GM13976 (cell line): Measurements from ENCODE around the gene MACC1.
A peak's percentile ranks its signal among the peaks of the same experiment; 100 is the strongest.

ENCODE experiments used
- DNase-seq: peaks from one replicate; pipeline ENCODE4 v3.0.0; 2012; ENCODE audit warnings: low spot score
- in situ Hi-C: fragments of 300-500 bp; cut with MboI; formaldehyde crosslinking; loops from one replicate; pipeline ENCODE4 v1.12.0; 2022; ENCODE audit warnings: low sequenced_read_pairs, mixed read lengths, inconsistent platforms; ENCODE audit not compliant: unreplicated experiment
- TF ChIP-seq, protein P1 (sequence below): IDR thresholded peaks from 2 replicates; pipeline ENCODE4 v1.5.1; 2012; ENCODE audit warnings: borderline replicate concordance, mild to moderate bottlenecking; ENCODE audit not compliant: insufficient read depth; ENCODE audit errors: extremely low read depth, missing control alignments, control extremely low read depth

MACC1 gene, protein sequence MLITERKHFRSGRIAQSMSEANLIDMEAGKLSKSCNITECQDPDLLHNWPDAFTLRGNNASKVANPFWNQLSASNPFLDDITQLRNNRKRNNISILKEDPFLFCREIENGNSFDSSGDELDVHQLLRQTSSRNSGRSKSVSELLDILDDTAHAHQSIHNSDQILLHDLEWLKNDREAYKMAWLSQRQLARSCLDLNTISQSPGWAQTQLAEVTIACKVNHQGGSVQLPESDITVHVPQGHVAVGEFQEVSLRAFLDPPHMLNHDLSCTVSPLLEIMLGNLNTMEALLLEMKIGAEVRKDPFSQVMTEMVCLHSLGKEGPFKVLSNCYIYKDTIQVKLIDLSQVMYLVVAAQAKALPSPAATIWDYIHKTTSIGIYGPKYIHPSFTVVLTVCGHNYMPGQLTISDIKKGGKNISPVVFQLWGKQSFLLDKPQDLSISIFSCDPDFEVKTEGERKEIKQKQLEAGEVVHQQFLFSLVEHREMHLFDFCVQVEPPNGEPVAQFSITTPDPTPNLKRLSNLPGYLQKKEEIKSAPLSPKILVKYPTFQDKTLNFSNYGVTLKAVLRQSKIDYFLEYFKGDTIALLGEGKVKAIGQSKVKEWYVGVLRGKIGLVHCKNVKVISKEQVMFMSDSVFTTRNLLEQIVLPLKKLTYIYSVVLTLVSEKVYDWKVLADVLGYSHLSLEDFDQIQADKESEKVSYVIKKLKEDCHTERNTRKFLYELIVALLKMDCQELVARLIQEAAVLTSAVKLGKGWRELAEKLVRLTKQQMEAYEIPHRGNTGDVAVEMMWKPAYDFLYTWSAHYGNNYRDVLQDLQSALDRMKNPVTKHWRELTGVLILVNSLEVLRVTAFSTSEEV

DNA sequence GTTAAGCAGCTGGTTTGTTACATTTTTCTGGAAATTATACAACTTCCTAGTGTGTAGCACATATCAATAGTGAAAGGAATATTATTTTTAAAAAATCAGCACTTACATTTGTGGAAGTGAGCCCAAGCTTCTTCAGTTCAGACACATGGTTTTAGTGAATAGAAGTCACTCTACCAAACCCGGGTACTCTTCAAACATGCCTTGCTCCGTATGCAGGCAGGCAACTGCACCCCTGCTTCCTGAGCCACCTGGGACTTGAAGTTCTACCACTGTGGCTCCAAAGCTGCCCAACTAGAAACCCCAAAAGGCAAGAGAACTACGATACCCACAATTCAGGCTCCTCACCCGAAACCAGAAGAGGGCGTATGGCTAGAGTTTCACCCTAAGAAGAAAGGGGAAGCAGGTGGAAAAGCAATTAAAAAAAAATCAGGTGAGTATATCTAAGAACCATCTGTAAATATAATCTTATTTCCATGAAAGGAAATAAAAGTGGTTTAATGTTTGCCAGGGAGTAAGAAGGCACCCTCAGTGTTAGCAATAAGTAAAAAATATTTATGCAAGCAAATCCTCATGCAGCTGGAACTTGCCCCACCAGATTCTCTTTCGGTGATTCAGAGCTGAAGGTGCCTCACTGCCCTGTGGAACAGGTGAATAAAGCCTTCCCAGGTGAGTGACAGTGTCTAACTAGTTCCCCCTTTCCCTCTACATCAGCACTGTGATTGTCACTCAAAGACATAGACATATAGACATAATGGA, at the start of gene MACC1:
Gene MACC1 (minus strand): TSS at position 192 of the 756 bp plus-strand sequence. CDS start 55,522 bp downstream, outside the sequence.
- DNase-seq: no peak
- TF ChIP-seq, protein P1, sequence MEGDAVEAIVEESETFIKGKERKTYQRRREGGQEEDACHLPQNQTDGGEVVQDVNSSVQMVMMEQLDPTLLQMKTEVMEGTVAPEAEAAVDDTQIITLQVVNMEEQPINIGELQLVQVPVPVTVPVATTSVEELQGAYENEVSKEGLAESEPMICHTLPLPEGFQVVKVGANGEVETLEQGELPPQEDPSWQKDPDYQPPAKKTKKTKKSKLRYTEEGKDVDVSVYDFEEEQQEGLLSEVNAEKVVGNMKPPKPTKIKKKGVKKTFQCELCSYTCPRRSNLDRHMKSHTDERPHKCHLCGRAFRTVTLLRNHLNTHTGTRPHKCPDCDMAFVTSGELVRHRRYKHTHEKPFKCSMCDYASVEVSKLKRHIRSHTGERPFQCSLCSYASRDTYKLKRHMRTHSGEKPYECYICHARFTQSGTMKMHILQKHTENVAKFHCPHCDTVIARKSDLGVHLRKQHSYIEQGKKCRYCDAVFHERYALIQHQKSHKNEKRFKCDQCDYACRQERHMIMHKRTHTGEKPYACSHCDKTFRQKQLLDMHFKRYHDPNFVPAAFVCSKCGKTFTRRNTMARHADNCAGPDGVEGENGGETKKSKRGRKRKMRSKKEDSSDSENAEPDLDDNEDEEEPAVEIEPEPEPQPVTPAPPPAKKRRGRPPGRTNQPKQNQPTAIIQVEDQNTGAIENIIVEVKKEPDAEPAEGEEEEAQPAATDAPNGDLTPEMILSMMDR: peak; percentile 56
- in situ Hi-C loops: no loop called here

DNA sequence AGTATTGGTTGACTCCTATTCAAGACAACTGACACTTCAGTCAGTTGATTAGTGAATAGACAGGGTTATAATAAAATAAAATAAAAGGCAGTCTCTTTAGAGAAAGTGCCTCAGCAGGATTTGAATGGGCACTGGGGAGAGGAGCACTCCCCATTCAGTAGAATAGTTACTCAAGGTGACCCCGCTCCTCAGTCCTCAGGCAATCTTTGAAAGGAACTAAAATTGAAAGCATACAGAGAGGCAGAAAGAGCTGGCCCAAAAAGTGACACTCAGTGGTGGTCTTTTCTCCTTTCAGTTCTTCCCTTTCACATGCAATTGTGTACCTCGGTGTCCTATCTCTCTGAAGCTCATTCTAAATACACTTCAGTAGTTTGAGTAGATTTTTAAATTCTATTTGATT, 47.4 kb upstream of the MACC1 start:
- TF ChIP-seq, protein P1: no peak
- DNase-seq: no peak
- in situ Hi-C loops: no loop called here

DNA sequence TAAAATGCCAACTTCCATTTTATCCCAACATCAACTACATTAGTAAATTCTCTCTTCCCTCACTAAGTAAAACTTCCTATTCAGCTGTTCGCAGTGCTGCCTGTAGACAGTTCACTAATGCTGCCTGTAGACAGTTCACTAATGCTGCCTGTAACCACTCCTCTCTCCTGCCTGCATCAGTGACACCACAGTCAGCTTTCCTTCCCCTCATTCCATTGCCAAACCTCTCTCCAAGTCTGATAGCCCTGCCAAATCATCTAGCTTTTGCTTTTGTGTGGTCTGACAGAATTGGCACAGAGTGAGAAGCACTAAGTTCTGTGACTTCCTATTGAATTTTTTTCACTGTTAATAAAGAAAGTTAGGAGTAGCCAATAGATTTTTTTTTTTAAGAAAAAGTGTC, 43.0 kb upstream of the MACC1 start:
- in situ Hi-C loops: no loop called here
- TF ChIP-seq, protein P1: no peak
- no peak for DNase-seq

DNA sequence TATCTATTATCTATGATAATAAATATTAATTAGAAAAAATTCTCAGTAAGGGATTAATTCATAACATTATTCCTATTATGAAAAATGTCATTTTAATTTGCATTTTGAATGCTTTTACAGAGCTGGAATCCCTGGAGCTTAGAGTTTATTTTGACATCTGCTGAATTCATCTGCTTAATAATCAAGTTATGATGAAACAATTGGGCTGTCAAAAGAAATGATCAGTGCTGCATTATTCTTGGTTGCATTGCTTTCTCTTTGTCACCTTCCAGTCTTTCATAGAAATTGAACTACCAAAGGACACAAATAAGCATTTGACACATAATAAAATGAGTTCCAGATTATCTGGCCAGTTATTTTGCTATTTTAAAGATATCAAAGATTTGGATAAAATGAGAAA, 40.0 kb upstream of the MACC1 start:
- in situ Hi-C loops: no loop called here
- no peak for DNase-seq
- TF ChIP-seq, protein P1: no peak

DNA sequence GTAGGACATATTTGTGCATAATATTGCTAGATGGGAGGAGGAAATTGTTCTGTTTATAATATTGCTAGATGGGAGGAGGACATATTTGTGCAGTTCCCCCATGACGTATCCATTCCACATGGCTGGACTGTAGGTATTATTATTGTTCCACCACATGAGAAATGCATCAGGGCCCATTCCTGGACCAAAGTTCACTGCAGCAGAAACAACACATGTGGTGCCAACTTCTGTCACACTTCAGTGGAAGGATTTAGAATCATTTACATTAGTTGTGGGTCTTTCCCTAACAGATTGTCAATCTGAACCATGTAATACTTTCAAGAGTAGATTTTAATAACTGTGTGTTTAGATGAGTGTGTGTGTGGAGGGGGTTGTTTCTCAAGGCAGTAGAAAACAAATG, 32.7 kb upstream of the MACC1 start:
- no peak for DNase-seq
- in situ Hi-C loops: no loop called here
- TF ChIP-seq, protein P1: no peak

DNA sequence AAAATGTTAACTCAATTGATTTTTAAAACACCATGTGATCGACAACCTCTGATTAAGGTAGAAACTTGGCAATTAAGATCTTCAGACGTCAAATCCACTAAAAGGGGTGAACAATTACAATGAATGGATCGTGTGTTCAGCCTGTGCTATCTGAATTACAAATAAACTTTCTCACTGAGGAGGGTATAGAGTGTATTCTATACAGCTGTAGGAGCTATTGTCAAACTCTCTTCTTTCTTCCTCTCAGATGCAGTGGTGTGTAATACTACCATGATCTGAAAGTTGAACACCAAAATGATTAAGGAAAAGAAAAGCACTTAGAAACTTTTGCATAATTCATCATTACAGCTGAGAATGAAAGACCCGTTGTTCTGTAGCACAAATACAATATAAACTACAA, 32.2 kb upstream of the MACC1 start:
- in situ Hi-C loops: no loop called here
- DNase-seq: no peak
- TF ChIP-seq, protein P1: no peak
